Hippocampal formation (tissue), 2 donors: ENCODE data around the gene DHCR24.
"Not testable (repeated sequence)": the region's sequence is repeated elsewhere in the genome, so short reads cannot be mapped to it uniquely, and the experiment has no call there.

Source experiments
- DNase-seq, 2 donors: peaks; one replicate each; lab custom pipeline; 2025; lab: John Stamatoyannopoulos, UW

Gene DHCR24

GRCh38 chr1:54887665-54888071, 673 bp upstream of the DHCR24 start:
- DNase-seq = peak; percentile 39 to 41

- DNase-seq = peak in 1 of 2 donors; percentile 30
Observed at GRCh38 chr1:54885807-54886723, 930 bp downstream of the DHCR24 start.

GRCh38 chr1:54885237-54885679, 1.7 kb downstream of the DHCR24 start:
- no peak for DNase-seq

- no peak for DNase-seq
Observed at GRCh38 chr1:54884768-54885167, 2.2 kb downstream of the DHCR24 start.

GRCh38 chr1:54884135-54884586, 2.8 kb downstream of the DHCR24 start:
- no peak for DNase-seq

GRCh38 chr1:54883349-54884102, 3.5 kb downstream of the DHCR24 start:
- no peak for DNase-seq

- DNase-seq = no peak
Observed at GRCh38 chr1:54882519-54882918, 4.5 kb downstream of the DHCR24 start.

GRCh38 chr1:54881604-54882003, 5.4 kb downstream of the DHCR24 start:
- not testable (repeated sequence) for DNase-seq

GRCh38 chr1:54879872-54880271, 7.1 kb downstream of the DHCR24 start:
- DNase-seq = no peak

- no peak for DNase-seq
Observed at GRCh38 chr1:54876814-54877213, 10.2 kb downstream of the DHCR24 start.

- no peak for DNase-seq
Observed at GRCh38 chr1:54875000-54875399, 12.0 kb downstream of the DHCR24 start.

- DNase-seq = no peak
Observed at GRCh38 chr1:54874079-54874830, 12.7 kb downstream of the DHCR24 start.

GRCh38 chr1:54872036-54872331, 15.0 kb downstream of the DHCR24 start:
- no peak for DNase-seq

- DNase-seq = no peak
Observed at GRCh38 chr1:54871275-54872035, 15.5 kb downstream of the DHCR24 start.

- DNase-seq = no peak
Observed at GRCh38 chr1:54870869-54871268, 16.1 kb downstream of the DHCR24 start.

GRCh38 chr1:54869173-54869851, 17.7 kb downstream of the DHCR24 start:
- no peak for DNase-seq

- DNase-seq = no peak
Observed at GRCh38 chr1:54867717-54868057, 19.3 kb downstream of the DHCR24 start.

GRCh38 chr1:54866801-54867716, 19.9 kb downstream of the DHCR24 start:
- no peak for DNase-seq

- DNase-seq = peak; percentile 35 to 43
Observed at GRCh38 chr1:54865238-54866073, 21.5 kb downstream of the DHCR24 start.
